Measurements from ENCODE around the gene TMCC3.

TMCC3 gene

GRCh38 chr12:94638521-94638920, 11.8 kb downstream of the TMCC3 start:
- no peaks in the 10 kb centered on the region for H3K4me1 ChIP-seq (ENCODE audit: insufficient read depth, low read length, severe bottlenecking)
- no peak overlapping the region for H3K4me3 ChIP-seq (ENCODE audit: low read depth, low read length, poor library complexity, severe bottlenecking)
- no peak overlapping the region for H3K27ac ChIP-seq (ENCODE audit: low read depth, low read length, poor library complexity, severe bottlenecking)
- H3K9me2 ChIP-seq (ENCODE audit: low read depth, low read length), result no peaks in the 10 kb centered on the region
- no peak overlapping the region for H3K9ac ChIP-seq (ENCODE audit: low read length)
- H3F3A ChIP-seq (ENCODE audit: insufficient read depth, low read length), result no peaks in the 10 kb centered on the region
- no peak overlapping the region for H2AFZ ChIP-seq (ENCODE audit: low read length)
- H3K4me2 ChIP-seq (ENCODE audit: low read length), result no peak overlapping the region
- no peaks in the 10 kb centered on the region for H3K79me2 ChIP-seq (ENCODE audit: insufficient read depth, low read length)
- no peaks in the 10 kb centered on the region for H4K20me1 ChIP-seq (ENCODE audit: insufficient read depth, low read length)
- no peaks in the 10 kb centered on the region for H3K27me3 ChIP-seq (ENCODE audit: insufficient read depth, low read length)
- TF ChIP-seq, protein P1, sequence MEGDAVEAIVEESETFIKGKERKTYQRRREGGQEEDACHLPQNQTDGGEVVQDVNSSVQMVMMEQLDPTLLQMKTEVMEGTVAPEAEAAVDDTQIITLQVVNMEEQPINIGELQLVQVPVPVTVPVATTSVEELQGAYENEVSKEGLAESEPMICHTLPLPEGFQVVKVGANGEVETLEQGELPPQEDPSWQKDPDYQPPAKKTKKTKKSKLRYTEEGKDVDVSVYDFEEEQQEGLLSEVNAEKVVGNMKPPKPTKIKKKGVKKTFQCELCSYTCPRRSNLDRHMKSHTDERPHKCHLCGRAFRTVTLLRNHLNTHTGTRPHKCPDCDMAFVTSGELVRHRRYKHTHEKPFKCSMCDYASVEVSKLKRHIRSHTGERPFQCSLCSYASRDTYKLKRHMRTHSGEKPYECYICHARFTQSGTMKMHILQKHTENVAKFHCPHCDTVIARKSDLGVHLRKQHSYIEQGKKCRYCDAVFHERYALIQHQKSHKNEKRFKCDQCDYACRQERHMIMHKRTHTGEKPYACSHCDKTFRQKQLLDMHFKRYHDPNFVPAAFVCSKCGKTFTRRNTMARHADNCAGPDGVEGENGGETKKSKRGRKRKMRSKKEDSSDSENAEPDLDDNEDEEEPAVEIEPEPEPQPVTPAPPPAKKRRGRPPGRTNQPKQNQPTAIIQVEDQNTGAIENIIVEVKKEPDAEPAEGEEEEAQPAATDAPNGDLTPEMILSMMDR (IDR thresholded peaks at IDR 0.05; ENCODE audit: low read length), result no peak
- no peak for TF ChIP-seq EZH2 (IDR thresholded peaks at IDR 0.05; ENCODE audit: borderline replicate concordance, low read length)
- H3K36me3 ChIP-seq (ENCODE audit: insufficient read depth, low read length), result no peaks in the 10 kb centered on the region
- H3K9me3 ChIP-seq (ENCODE audit: low read length), result no peaks in the 10 kb centered on the region

GRCh38 chr12:94637390-94638113, 12.8 kb downstream of the TMCC3 start:
- Histone ChIP-seq H3K9me3 (ENCODE audit: low read length) (no peaks in the 10 kb centered on the region), H3K4me1 (ENCODE audit: insufficient read depth, low read length, severe bottlenecking) (no peaks in the 10 kb centered on the region), H3K36me3 (ENCODE audit: insufficient read depth, low read length) (no peaks in the 10 kb centered on the region), H2AFZ (ENCODE audit: low read length) (no peak overlapping the region), H3K9me2 (ENCODE audit: low read depth, low read length) (no peaks in the 10 kb centered on the region), H3K9ac (ENCODE audit: low read length) (no peak overlapping the region), H3K4me3 (ENCODE audit: low read depth, low read length, poor library complexity, severe bottlenecking) (no peak overlapping the region), H3F3A (ENCODE audit: insufficient read depth, low read length) (no peaks in the 10 kb centered on the region), H4K20me1 (ENCODE audit: insufficient read depth, low read length) (no peaks in the 10 kb centered on the region), H3K79me2 (ENCODE audit: insufficient read depth, low read length) (no peaks in the 10 kb centered on the region), H3K4me2 (ENCODE audit: low read length) (no peak overlapping the region), H3K27me3 (ENCODE audit: insufficient read depth, low read length) (no peaks in the 10 kb centered on the region), H3K27ac (ENCODE audit: low read depth, low read length, poor library complexity, severe bottlenecking) (no peak overlapping the region)
- TF ChIP-seq EZH2 (IDR thresholded peaks at IDR 0.05; ENCODE audit: borderline replicate concordance, low read length), result no peak
- TF ChIP-seq, protein P1 (IDR thresholded peaks at IDR 0.05; ENCODE audit: low read length), result no peak

GRCh38 chr12:94636462-94637085, 13.8 kb downstream of the TMCC3 start:
- H3K4me3 ChIP-seq (ENCODE audit: low read depth, low read length, poor library complexity, severe bottlenecking), result no peak overlapping the region
- no peak overlapping the region for H2AFZ ChIP-seq (ENCODE audit: low read length)
- no peaks in the 10 kb centered on the region for H3K79me2 ChIP-seq (ENCODE audit: insufficient read depth, low read length)
- H3K27ac ChIP-seq (ENCODE audit: low read depth, low read length, poor library complexity, severe bottlenecking), result no peak overlapping the region
- no peaks in the 10 kb centered on the region for H3K4me1 ChIP-seq (ENCODE audit: insufficient read depth, low read length, severe bottlenecking)
- H3K9ac ChIP-seq (ENCODE audit: low read length), result no peak overlapping the region
- H3K36me3 ChIP-seq (ENCODE audit: insufficient read depth, low read length), result no peaks in the 10 kb centered on the region
- H3K9me2 ChIP-seq (ENCODE audit: low read depth, low read length), result no peaks in the 10 kb centered on the region
- no peaks in the 10 kb centered on the region for H3K9me3 ChIP-seq (ENCODE audit: low read length)
- no peaks in the 10 kb centered on the region for H4K20me1 ChIP-seq (ENCODE audit: insufficient read depth, low read length)
- no peaks in the 10 kb centered on the region for H3F3A ChIP-seq (ENCODE audit: insufficient read depth, low read length)
- no peaks in the 10 kb centered on the region for H3K27me3 ChIP-seq (ENCODE audit: insufficient read depth, low read length)
- no peak overlapping the region for H3K4me2 ChIP-seq (ENCODE audit: low read length)
- no peak for TF ChIP-seq EZH2 (IDR thresholded peaks at IDR 0.05; ENCODE audit: borderline replicate concordance, low read length)
- TF ChIP-seq, protein P1 (IDR thresholded peaks at IDR 0.05; ENCODE audit: low read length), result no peak

Data from OCI-LY1 (cell line).